ENCODE measurements around the gene EEF2K.
"Not testable (repeated sequence)": the region's sequence is repeated elsewhere in the genome, so short reads cannot be mapped to it uniquely, and the experiment has no call there.

Gene EEF2K

DNA sequence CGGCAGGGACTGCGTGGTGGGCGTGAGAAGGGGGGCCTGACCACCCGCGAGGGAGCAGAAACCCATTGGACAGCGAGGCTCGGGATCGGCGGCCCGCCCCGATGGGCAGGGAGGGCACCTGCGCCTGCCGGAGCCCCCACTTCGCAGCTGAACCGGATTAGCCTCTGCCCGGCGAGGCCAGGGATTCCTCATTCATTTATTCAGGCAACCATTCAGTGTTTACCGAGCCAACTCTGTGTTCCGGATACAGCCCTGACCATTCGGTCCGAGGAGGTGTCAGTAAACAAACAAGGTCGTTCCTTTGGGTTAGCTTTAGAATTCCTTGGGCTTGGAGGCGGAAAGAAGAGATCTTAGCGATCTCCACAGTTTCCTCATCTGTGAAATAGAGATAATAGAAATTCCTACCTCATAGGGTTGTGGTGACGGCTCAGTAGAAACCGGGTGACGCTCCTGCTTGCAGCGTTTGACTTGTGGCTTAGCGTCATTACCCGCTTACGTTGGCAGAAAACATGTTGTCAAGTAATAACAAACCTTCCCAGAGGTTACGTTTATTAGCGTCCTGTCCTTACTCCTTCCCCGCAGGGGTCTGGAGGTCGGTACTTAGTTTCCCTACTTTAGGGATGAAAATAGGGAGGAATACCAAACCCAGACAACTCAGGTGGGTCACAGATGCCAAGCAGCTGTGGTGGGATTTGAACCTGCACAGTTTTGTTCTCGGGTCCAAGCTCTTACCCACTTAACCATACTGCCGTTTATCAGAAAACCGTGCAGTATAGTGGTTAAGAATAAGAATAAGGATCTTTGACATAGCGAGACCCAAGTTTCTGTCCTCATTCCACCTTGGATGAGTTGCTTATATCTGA is 92.0 kb downstream of the EEF2K start:
- FAIRE-seq, result peak; percentile 27

DNA sequence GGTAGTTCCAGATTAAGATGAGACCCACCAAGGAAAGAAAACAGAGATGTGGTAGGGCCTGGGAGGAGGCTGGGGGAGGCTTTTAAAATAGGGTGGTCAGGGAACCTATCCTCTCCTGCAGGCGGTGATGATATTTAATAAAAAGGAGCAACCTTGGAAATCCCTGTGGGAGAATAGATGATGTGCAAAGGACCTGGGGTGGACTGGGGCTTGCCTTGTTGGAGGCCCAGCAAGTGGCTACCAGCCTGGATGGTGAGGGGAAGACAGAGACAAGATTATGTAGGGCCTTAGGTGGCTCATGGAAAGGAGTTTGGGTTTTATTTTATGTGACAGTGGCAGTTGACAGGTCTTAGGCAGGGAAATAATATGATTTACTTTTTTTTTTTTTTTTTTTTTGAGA is 93.0 kb downstream of the EEF2K start:
- no peak for FAIRE-seq

DNA sequence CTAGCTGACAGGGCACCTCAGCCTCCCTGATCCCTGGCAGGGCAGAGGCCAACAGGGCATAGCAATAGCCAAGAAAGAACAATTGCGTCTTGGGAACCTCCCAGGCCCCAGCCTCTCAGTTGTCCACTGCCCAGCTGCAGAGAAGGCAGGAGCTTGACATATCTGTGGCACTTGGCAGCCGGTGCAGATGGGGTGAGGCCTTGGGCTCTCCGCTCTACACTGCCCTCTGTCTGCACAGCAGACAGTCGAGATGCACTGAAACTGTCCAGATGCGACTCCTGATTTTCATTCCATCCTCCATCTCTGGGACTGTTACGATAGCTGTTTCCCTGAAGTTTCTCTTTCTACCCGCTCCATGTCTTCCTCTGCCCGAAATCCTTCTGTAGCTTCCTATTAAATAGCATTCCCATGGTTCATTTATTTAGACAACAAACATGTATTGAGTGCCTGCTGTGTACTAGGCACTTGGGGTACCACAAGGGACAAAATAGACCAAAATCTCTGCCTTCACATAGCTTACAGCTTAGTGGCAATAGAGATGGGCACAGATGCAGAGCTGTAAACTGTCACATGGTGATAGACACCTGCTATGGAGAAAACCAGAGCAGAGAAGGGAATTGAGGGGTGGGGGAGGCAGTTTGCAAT is 94.5 kb downstream of the EEF2K start:
- no peak for FAIRE-seq

DNA sequence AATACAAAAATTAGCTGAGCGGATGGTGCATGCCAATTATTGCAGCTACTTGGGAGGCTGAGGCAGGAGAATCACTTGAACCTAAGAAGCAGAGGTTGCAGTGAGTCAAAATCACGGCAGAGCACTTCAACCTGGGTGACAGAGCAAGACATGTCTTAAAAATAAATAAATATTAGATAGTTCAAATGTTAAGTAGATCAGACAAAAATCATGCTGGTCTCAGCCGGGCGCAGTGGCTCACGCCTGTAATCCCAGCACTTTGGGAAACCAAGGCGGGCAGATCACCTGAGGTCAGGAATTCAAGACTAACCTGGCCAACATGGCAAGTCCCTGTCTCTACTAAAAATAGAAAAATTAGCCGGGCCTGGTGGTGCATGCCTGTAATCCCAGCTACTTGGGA is 95.3 kb downstream of the EEF2K start:
- FAIRE-seq, result not testable (repeated sequence)

DNA sequence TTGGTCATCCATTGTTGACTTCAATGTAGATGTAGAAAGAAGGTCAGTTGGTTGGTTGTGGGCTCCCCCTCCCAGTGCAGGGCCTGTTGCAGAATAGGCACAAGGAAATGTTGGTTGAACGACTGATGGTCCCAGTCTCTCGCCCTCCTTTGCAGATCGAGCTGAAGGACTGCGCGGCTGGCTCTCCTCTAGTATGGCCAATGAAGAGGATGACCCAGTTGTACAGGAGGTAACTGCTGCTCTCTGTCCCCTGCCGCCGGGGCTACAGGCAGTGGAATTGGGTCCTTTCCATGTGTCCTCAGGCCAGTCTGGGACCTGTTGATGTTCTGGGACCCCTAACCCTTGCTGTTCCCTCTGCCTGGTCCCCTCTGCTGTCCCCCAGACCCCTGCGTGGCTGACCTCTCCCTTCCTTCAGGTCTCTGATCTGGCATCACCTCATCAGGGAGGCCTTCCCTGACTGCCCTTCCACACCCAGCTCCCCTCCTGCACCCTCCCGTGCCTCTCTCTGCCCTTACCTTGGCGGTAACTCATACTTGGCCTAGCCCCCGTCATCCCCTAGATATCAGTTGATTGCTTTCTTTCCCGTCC is 96.8 kb downstream of the EEF2K start:
- FAIRE-seq, result no peak

DNA sequence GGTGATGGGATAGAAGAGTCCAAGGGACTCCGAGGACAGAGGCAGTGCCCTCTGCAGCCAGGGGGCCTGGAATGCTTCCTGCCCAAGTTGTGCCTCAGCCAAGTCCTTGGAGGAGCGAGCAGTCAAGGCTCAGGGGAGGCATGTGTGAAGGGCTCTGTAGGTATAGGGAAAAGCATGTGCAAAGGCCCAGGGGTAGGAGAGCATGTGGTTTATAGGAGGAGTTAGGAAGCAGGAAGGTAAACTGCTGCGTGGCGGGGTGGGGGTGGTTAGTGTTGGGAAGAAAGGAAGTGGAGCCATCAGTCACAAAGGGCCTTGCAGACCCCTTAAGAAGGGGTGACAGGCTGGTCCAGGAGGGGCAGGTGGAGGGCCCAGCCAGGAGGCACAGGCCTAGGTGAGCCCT is 98.3 kb downstream of the EEF2K start:
- no peak for FAIRE-seq

DNA sequence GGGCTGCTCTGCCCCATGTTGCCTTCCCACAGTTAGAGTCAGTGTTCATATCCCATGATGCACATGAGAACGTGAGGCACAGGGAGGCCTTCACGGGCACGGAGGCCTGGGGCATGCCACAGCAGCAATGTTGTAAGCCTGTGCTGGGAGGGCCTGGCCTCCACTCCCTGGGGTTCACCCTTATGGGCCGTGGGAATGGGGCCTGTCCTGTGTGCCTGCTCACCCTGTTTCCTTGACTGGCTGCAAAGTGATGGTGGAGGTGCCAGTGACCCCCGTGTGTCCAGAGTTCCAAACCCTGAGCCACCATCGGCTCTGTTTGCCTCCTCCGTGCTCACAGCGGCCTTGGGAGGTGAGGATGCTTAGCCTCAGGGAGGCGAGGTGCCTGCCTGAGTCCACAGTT is 100.7 kb downstream of the EEF2K start:
- FAIRE-seq, result no peak

DNA sequence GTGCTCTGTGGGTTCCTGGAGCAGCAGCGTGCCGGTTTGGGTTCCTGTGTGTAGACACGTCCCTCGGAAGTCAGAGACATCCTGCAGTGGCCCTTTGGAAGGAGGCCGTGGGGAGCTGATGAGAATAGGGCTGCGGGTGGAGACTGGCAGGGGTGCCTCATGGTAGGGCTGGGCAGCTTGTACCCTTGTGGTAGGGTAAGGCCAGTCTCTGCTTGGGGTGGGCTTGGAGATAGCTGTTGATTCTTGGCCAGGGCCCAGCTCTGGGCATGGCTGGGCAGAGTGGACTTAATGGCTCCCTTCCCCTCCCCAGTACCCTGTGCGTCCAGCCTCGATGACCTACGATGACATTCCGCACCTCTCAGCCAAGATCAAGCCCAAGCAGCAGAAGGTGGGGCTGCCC is 101.8 kb downstream of the EEF2K start:
- FAIRE-seq, result no peak

DNA sequence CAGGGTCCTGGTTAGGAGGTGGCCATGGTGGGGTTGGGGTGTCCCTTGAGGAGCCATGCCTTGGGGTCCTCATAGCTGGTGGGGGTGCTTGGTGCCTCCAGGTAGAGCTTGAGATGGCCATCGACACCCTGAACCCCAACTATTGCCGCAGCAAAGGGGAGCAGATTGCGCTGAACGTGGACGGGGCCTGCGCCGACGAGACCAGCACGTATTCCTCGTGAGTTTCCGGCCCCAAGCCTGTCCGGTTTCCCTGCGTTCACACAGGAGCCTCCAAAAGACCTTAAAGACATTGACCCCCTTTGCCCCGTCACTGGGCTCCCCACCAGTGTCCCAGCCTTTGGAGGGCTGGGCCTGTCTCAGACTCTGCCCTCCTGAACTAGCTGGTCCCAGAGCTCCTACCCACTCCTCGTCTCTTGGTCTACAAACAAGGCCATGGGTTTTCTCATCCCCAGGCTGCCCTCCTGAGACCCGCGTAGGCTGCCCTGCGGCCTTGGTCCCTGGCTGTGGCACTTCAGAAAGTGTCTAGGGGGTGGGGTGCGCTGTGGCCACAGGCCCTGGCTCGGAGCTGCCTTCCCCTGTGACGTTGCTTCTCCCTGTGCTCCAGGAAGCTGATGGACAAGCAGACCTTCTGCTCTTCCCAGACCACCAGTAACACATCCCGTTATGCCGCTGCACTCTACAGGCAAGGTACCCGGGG is 102.9 kb downstream of the EEF2K start:
- no peak for FAIRE-seq

DNA sequence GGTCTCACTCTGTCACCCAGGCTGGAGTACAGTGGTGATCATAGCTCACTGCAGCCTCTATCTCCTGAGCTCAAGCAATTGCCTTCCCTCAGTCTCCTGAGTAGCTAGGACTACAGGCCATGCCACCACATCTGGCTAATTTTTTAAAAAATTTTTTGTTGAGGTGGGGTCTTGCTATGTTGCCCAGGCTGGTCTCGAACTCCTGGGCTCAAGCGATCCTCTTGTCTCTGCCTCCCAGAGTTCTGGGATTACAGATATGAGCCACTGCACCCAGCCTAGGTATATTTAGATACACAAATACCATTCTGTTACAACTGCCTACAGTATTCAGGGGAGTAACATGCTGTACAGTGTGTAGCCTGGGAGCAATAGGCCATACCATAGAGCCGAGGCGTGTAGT is 105.4 kb downstream of the EEF2K start:
- FAIRE-seq, result no peak

DNA sequence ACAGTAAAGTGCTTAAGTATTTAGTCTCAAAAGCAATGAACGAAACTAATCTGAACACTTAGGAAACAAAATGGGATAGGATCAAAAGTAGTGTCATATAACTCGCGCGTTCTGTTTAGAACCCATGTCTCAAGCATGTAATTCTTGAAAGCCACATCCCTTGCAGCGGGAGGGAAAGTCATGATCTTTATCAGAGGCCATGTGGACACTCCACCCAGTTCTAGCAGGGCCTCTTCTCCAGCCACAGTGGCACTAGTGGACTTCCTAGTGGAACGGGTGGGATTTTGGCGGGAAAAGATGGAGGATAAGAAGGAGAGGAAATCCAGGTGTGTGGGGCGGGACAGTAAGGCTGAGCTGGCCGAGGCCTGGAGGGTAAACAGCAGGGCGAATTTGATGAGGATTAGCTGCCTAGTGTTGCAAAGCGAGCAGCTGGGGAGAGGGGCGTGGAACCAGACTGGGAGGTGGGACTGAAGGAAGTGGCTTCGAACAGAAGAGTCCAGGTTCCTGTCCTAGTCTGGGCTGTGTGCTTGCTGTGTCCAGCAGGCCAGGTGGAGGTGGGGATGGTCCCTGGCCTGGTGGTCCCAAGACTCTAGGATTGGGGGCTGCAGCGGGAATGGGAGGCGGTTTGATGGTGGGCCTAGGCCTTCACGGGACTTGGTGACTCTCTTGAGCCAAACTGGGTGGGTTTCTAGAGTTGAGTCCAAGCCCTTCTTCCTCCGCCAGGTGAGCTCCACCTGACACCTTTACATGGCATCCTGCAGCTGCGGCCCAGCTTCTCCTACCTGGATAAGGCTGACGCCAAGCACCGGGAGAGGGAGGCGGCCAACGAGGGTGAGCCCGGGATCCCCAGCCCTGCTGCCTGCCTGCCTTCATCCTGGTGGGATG is 107.1 kb downstream of the EEF2K start:
- FAIRE-seq, result no peak

DNA sequence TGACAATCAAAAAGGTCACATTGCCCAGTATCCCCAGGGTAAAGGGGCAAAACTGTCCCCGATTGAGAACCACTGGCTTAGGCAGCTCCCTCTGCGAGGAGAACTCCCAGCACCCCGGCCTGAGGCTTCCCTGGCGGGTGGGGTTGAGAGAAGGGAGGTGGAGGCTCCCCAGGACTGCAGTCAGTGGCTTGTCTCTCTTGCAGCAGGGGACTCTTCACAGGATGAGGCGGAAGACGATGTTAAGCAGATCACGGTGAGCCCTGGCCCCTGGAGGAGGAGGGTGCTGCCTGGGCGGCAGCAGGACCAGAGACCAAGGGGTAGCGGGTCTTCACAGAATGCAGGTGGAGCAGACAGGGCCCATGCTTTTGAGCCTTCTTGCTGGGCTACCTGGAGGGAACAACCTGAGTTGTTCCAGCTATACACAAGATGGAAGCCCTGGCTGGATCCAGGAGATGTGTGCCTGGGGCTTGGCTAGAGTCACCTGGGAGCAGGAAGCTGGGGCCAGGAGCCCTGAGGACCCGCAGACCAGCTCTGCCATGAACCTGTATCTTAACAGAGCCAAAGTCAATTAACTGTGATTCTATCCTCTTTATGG is 107.9 kb downstream of the EEF2K start:
- FAIRE-seq, result no peak

DNA sequence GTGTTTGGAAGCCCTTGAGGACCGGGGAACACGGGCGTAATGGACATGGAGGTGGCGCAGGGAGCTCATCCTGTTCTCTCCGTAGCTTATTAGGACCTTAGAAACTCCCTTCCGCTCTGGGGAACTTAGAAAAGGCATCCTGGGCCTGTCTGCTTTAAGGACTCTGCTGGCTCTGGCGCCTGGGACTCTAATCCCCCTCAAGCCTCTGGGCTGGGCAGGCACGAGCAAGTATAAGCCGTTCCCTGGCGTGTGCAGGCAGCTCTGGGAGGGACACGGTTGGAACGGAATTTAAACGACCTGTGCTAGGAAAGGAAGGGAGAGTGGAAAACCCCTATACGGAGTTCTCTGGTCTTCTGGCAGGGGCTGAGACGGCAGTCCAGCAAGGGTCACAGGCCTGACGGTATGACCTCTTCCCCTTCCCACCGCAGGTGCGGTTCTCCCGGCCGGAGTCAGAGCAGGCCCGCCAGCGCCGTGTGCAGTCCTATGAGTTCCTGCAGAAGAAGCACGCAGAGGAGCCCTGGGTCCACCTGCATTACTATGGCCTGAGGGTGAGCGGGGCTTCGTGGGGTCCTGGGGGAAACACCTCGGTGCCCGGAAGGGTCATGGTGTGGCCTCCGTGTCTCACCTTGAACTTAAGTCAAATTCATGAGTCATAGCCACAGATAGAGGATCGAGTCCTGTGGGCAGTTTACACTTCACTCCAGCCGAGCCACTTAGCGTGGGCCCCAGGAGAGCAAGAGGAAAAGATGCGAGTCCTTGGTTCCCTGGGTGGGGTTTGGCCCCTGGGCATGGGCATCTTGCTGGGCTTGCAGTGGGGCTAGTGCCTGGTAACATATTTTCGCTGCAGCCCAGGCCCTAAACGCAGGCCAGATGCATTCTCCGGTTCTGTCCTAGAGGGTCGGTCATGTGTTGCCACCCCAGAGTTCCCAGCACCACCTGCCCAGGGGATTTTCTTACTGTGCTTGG is 108.9 kb downstream of the EEF2K start:
- no peak for FAIRE-seq

DNA sequence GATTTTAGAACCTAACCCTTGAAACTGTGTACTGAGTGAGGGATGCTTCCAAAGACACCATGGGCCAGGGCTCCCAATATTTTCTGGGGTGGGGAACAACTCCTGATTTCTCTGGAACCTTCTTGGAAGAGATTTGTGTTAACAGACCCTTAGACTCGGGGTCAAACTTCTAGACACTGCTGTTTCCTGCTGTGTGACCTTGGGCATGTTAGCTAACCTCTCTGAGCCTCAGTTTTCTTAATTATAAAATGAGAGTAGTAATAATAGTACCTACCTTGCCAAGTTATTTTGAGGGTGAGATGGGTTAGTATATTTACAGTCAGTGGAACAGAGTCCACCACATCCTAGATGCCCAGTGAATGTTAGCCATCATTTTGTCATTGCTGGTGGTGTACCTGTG is 109.9 kb downstream of the EEF2K start:
- no peak for FAIRE-seq

DNA sequence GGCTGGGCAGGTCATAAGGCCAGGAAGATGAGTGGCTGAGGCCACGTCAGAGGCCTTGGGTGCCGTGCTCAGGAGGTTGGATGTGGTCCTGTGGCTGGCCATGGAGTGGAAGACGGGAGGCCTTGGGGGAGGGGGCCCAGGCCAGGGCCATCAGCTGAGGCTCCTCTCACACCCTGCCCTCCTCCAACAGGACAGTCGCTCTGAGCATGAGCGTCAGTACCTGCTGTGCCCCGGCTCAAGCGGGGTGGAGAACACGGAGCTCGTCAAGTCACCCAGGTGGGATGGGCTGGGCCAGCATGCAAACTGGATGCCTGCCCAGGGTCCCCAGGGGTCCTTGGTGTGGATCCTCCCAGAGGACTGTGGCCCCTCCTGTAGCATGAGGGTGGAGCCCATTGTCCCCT is 110.3 kb downstream of the EEF2K start:
- no peak for FAIRE-seq

DNA sequence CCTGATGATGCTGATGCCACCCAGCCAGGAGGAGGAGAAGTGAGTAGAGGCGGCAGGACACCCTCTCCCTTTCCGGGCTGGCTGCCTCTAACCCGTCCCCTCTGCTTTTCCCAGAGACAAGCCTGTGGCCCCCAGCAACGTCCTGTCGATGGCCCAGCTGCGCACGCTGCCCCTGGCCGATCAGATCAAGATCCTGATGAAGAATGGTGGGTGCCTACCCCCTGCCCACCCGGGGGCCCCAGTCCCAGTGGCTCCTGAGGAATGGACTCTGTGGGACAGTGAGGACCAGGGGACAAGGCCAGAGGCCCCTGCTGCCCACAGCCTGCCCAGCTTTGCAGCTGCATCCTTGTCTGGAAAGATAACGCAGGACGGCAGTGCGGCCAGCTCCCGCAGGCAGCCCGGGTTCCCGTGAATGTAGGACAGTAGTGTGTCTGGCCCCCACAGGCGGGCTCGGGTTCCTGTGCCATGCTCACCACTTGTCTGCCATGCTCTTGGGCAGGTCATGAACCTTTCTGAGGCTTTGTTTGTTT is 111.0 kb downstream of the EEF2K start:
- no peak for FAIRE-seq

DNA sequence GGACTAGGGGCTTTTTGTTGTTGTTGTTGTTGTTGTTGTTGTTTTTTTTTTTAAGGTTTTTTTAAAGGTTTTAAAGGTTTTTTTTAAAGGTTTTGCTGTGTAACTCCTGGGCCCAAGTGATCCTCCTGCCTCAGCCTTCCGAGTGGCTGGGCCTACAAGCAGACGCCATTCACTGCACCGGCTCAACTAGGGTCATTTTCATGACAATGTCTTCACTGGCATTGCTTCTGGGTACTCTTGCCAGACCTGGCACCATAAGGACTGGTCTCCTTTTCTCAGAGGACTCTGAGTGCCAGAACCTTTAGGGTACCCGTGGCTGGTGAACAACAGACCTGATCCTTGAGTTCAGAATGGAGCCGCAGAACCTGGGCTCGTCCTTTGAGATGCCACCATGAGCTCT is 111.5 kb downstream of the EEF2K start:
- FAIRE-seq, result no peak

DNA sequence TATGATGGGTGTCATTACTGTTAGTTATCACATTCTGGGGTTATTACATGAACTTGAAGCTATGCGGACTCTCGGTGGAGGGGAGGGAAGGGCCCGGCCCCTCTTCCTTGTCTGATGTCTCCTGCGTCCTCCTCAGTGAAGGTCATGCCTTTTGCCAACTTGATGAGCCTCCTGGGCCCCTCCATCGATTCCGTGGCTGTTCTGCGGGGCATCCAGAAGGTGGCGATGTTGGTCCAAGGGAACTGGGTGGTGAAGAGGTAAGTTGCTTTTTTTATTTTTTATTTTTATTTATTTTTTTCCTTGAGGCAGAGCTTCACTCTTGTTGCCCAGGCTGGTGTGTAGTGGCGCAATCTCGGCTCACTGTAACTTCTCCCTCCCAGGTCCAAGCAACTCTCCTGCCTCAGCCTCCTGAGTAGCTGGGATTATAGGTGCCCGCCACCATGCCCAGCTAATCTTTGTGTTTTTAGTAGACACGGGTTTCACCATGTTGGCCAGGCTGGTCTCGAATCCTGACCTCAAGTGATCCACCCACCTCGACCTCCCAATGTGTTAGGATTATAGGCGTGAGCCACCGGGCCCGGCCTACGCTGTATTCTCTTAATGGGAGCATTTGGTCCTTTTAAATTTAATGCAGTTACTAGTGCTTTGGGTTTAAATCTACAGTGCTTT is 112.7 kb downstream of the EEF2K start:
- no peak for FAIRE-seq

DNA sequence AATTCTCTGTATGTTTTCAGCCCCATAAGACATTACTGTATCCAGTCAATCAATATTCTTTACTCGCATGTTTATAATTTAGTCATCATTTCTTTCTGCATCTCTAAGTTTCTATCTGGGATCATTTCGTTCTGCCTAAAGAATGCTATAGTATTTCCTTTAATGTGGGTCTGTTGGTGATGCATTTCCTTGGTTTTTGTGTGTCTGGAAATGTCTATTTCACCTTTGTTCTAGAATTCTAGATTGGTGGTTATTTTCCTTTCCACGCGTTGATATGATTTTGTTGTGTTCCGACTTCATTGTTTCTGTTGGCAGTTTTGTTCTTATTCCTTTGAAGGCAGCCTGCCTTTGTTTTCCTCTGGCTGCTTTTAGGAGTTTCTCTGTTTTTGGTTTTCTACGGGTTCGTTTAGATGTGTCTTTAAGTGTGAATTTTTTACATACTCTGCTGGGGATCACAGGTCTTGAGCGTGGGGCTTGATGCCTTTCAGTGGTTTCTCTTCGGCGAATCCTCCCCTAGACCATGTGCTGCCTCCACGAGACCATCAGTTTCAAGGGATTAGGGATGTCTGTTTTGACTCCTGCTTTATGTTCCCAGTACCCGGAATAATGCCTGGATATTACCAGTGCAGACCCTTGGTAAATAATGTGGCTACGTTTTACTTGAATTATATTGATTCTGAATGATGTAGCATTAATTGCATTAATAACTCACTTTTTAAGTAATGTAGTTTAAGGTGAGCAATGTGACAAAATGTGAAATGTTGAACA is 114.7 kb downstream of the EEF2K start:
- no peak for FAIRE-seq

Measured in A204.1 (cell line).